GM21367 (cell line): ENCODE measurements around the gene TRIM16.
"Not testable (repeated sequence)": the region's sequence is repeated elsewhere in the genome, so short reads cannot be mapped to it uniquely, and the experiment has no call there.

Source experiments
- ATAC-seq: cut with Tn5 transposase; IDR thresholded peaks from one replicate; pipeline ENCODE4 v1.9.1; 2021; ENCODE audit not compliant: unreplicated experiment

Gene TRIM16

GRCh38 chr17:15619331-15620058 lies 64.6 kb downstream of the TRIM16 start, which contains the start of gene FBXW10B:
TSS of gene FBXW10B (minus strand) at chr17:15619704. CDS start at chr17:15619512, 192 bp downstream.
- not testable (repeated sequence) for ATAC-seq

- ATAC-seq: not testable (repeated sequence)
These were observed 67.3 kb downstream of the TRIM16 start for GRCh38 chr17:15616828-15617227.

GRCh38 chr17:15615850-15616249 lies 68.3 kb downstream of the TRIM16 start:
- ATAC-seq: not testable (repeated sequence)

DNA sequence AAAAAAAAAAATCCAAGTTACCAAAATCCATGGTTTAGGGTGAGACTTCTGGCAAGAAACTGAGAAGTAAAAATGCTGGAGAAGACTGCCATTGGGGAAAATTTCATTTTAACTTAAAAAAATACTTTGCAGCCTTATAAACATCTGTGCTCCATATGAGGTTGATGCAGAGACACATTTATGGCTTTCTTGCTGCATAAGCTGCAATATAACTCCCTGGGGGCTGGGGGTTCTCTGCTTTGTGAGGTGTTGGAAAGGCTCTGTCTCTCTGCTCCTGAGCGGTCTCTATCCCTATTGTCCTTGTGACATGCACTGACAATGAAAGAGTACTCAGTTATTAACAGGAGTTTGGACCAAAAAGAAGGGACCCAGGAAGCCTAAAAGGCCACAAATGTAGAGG lies 71.0 kb downstream of the TRIM16 start:
- not testable (repeated sequence) for ATAC-seq

- not testable (repeated sequence) for ATAC-seq
These were observed 91.2 kb downstream of the TRIM16 start for GRCh38 chr17:15592960-15593359.

GRCh38 chr17:15591986-15592385 lies 92.1 kb downstream of the TRIM16 start:
- not testable (repeated sequence) for ATAC-seq

DNA sequence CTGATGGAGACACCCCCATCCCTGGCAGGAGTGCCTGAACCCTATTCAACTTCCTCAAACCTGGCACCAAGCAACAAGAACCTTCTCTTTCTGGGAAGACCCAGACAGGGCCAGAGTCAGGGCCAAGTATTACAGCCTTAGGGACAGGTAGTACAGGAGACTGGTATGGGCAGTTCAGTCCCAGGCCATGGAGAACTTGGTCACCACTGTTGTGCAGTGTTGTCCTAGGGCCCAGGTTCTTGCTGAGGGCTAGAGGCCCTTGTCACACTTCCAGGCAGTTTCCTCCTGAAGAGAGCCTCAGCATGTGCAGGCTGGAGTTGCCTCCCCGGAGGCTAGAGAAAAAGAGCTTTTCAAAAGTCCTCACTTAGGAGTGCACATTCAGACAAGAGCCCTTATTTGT lies 93.3 kb downstream of the TRIM16 start:
- not testable (repeated sequence) for ATAC-seq

DNA sequence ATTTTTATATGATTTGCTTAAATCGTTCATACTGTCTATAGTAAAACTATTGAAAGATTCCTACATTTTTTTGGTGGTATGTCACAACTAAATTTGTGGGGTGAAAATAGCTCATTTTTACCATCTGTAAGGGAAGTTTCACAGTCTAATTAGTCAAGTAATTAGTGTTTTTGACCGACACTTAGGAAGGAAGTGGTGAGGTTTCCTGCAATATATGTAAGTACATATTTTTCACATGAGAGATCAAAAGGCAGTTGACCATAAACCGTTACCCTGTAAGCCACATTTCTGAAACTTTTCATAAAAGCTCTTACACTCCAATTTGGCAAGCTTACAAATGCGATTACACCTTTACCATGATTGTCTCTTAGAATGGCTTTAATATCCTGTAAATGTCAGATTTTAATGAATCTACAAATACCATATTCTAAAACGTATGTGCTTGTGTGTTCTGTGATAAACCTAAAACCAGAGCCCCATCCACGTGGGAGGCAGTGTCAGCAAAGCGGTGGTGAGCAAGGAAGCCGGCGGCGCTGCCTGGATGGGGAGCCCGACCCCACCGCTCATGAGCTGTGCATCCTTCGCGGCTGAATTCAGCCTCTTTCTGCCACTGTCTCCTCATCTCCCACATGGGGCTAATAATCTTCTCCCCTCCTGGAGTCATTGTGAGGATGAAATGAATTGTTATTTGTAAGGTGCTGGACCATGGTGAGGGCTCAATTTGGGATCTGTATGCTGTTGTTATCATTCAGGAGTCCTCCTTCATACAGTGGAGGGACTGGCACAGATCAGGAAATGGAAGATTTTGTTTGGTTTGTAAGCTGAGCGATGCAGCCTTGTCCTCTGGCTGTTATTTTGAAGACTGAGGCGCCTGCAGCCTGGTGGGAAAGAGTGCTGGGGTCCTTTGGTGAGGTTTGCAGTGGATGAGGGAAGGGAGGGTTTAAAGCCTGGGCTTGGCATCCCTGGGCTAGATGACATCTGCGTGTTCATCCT lies 94.3 kb downstream of the TRIM16 start:
- not testable (repeated sequence) for ATAC-seq

- not testable (repeated sequence) for ATAC-seq
These were observed 96.1 kb downstream of the TRIM16 start for GRCh38 chr17:15588017-15588416.

DNA sequence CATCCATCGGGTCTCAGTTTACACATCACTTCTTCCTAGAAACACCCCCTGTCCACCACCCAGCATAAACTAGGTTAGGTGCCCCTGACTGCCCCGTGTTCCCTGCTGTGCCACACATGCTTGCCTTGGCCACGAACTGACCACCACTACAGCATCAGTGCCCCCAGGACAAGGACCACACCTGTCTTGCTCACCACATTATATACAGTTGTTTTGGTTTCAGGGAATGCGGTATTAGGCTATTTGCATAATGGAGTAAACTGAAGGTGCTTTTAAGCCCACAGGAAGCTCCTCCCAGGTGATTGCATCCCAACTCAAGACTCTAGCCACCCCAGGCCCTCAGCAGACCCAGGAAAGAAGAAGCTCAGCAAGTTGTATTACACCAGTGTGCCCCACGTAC lies 100.8 kb downstream of the TRIM16 start:
- ATAC-seq: not testable (repeated sequence)

DNA sequence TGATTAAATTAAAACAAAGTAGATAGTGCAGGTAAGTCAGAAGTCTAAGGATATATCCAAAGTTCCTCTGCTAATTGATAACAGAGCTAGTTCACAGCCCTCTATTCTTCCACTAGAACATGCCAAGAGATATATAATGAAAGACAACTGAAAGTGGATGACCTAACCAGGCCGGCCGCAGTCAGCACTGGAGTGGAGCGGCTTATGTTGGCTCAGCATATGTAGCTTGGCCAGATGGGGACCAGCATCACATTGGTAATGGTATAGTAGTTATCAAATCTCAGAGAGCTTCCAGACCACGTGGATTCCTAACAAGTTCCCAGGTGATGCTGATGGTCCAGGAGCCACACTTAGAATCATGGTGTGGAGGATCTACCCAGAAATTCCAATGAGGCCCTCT lies 102.6 kb downstream of the TRIM16 start:
- not testable (repeated sequence) for ATAC-seq
